Measurements from ENCODE around the gene MASP1.

DNA sequence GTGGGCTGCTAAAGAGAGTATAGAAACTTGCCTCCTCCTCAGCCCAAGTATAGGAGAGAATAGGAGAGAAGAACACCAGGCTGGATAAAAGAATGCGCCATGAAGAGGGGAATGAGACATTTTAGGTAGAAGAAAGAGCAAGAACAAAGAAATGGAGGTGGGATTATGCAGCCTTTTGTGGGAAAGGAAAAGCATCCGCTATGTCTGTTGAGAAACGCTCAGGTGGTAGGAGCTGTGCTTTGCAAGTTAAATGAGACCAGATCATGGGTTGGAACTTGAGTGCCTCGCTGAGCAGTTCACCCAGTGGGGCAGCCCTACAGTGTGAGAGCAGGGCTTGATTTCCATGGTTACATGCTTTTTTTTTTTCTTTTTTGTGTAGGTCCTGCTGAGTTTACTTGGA lies 105.8 kb downstream of the MASP1 start:
- no peak for TF ChIP-seq POLR2AphosphoS5 (IDR thresholded peaks at IDR 0.05; ENCODE audit: low read depth, low read length)
- TF ChIP-seq, protein P1, sequence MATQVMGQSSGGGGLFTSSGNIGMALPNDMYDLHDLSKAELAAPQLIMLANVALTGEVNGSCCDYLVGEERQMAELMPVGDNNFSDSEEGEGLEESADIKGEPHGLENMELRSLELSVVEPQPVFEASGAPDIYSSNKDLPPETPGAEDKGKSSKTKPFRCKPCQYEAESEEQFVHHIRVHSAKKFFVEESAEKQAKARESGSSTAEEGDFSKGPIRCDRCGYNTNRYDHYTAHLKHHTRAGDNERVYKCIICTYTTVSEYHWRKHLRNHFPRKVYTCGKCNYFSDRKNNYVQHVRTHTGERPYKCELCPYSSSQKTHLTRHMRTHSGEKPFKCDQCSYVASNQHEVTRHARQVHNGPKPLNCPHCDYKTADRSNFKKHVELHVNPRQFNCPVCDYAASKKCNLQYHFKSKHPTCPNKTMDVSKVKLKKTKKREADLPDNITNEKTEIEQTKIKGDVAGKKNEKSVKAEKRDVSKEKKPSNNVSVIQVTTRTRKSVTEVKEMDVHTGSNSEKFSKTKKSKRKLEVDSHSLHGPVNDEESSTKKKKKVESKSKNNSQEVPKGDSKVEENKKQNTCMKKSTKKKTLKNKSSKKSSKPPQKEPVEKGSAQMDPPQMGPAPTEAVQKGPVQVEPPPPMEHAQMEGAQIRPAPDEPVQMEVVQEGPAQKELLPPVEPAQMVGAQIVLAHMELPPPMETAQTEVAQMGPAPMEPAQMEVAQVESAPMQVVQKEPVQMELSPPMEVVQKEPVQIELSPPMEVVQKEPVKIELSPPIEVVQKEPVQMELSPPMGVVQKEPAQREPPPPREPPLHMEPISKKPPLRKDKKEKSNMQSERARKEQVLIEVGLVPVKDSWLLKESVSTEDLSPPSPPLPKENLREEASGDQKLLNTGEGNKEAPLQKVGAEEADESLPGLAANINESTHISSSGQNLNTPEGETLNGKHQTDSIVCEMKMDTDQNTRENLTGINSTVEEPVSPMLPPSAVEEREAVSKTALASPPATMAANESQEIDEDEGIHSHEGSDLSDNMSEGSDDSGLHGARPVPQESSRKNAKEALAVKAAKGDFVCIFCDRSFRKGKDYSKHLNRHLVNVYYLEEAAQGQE (IDR thresholded peaks at IDR 0.05; ENCODE audit: low read depth) = no peak
